Activated CD4-positive, alpha-beta T cell treated with anti-CD3 and anti-CD28 coated beads, Interleukin-2, amount 50 U/mL, for 16 hours (primary cell): ENCODE results near the gene ZC3H10.

ENCODE experiments used
- DNase-seq: peaks from one replicate; pipeline ENCODE4 v3.0.0-alpha.2; 2020

The ZC3H10 gene

DNA sequence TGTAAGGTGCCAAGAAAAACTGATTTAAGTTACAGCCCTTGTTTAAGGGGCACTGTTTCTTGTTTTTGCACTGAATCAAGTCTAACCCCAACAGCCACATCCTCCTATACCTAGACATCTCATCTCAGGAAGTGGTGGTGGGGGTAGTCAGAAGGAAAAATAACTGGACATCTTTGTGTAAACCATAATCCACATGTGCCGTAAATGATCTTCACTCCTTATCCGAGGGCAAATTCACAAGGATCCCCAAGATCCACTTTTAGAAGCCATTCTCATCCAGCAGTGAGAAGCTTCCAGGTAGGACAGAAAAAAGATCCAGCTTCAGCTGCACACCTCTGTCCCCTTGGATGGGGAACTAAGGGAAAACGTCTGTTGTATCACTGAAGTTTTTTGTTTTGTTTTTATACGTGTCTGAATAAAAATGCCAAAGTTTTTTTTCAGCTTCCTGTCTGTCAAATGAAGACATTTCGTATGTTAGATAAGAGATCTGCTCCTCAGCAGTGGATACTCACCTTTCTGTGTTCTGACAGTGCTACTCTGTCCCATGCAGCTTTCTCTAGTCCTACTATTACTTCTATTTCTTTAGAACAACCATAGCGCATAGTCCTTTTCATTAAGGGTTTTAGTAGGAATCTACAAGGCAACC is 14.9 kb upstream of the ZC3H10 start:
- peak; percentile 76 for DNase-seq

DNA sequence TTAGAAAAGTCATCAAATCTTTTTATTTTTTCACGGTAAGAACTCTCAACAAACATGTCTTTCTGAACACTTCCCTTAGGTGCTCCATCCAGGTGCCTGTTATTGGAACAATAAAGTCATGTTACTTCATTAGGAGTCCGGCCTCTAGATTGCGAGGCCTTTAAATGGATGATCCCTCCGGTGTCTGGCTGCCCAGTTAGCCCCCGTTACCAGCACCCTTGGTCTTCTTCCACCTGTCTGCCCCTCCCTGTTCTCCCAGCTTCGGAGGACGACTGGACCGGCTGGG is 14.3 kb upstream of the ZC3H10 start:
- no peak for DNase-seq

DNA sequence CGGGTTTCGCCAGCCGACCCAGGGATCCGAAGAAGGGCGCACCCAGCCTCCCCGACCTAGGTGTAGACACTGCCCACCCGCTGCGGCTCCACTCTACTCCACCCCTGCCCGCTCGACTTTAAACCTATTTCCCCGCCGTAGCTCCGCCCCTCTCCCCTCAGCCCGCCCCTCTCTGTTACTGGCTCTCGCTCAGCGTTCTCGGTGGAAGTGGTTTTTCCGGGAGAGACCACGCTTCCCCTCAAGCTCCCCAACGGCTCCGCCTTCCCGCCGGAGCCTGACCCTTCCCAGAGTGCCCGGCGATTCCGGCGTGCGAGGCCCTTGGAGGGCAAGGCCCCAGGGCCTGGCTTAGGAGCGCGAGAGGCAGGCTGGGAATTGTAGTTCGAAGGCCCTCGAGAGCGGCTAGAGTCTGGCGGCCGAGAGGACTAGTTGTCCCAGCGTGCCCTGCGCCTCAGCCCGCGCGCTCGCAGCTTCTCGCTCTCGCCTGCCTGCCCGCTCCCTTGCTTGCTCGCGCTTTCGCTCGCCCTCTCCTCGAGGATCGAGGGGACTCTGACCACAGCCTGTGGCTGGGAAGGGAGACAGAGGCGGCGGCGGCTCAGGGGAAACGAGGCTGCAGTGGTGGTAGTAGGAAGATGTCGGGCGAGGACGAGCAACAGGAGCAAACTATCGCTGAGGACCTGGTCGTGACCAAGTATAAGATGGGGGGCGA is 13.8 kb upstream of the ZC3H10 start, which contains the start of gene PA2G4:
TSS of gene PA2G4 (plus strand) at position 451 of the 706 bp plus-strand sequence. CDS start at position 630, 179 bp downstream.
- DNase-seq = peak; percentile 100

- DNase-seq = peak; percentile 44
These were observed 13.1 kb upstream of the ZC3H10 start for GRCh38 chr12:56104815-56105608.

DNA sequence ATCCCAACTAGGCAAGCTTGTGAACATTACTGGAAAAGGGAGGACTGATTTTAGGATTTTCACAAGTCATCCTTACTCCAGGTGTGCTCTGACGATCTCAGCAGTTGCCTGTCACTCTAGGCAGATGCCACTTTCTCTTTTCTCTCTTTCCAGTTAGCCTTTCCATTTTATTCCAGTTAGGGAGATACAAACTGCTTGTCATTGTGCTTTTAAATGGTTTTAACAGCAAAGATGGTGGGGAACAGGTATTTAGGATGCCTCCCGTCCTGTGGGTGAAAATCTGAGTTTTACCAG is 12.5 kb upstream of the ZC3H10 start:
- DNase-seq = no peak

DNA sequence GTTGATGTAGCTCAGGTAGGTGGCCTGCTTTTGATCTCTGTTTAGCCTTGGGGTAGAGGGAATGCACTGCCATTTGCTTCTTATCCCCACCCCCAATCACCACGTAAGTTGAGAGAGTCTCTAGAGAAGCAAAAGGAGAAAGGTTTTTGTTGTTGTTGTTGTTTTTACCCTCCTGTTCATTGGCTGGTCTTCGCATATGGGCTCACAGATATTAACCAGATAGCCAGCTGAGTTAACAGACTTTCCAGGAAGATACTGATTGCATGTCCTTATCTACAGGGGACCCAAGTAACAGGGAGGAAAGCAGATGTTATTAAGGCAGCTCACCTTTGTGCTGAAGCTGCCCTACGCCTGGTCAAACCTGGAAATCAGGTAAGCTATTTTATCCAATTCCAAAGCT is 10.8 kb upstream of the ZC3H10 start:
- DNase-seq = no peak

DNA sequence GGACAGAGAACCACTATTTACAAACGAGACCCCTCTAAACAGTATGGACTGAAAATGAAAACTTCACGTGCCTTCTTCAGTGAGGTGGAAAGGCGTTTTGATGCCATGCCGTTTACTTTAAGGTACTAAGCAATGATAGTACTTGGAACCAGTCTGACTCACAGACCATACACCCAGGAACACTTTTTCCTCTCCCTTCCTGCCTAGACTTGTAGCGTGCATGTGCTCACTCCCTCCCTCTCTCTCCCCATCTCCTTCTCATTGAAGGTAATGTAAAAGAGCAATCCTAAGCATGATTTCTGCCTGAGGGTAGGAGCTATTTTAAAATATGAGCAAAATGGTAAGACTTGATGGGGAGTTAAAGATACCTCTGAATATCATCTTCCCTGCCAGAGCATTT is 7.5 kb upstream of the ZC3H10 start:
- no peak for DNase-seq

DNA sequence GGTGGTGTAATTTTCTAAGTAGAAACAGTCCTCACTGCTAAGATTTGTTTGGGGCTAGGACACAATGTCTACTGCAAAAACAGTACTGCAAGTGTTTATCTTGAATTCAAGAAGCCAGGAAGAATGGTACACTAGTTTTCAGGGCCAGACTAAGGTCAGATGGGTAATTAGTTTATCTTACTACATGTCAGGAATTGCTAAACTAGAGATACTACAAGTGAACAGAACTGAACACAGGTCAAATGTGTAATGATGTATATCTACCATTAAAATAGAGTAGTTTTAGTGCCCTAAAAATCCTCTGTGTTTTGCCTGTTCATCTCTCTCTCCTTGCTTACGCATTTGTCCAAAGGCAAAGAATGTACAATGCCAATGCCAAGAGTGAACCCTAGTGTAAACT is 4.0 kb upstream of the ZC3H10 start:
- DNase-seq = no peak

- DNase-seq = no peak
These were observed 2.7 kb upstream of the ZC3H10 start for GRCh38 chr12:56115329-56115728.

DNA sequence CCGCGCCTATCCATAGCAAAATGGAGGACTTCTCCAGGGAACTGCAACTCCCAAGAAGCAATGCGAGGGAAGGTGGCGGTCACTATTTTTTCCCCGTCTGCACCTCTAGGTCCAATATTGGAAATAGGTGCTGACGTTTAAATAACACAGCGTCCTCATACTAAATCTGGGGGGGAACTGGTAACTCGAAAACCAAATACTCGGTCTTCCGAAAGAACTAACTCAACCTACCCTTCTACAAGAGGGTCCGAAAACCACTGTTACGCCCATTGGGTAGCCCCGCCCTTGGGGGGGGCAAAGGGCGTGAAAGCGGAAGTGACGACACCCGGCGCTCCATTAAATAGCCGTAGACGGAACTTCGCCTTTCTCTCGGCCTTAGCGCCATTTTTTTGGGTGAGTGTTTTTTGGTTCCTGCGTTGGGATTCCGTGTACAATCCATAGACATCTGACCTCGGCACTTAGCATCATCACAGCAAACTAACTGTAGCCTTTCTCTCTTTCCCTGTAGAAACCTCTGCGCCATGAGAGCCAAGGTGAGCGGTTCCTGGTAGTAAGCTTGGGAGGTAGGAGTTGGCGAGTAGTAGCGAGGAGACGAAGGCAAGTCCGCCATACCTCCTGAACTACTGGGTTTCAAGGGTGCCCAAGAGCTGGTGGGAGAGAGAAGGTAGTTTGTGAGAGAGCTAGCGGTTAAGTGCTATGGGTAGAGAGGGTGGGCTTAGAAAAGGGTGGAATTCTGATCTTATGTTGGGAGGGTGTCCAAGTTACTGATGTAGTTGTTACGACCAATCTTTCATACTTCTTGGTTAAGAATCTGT is 1.6 kb upstream of the ZC3H10 start, which contains the start of gene RPL41:
TSS of gene RPL41 (plus strand) at position 367 of the 815 bp plus-strand sequence.
- DNase-seq = peak; percentile 95

DNA sequence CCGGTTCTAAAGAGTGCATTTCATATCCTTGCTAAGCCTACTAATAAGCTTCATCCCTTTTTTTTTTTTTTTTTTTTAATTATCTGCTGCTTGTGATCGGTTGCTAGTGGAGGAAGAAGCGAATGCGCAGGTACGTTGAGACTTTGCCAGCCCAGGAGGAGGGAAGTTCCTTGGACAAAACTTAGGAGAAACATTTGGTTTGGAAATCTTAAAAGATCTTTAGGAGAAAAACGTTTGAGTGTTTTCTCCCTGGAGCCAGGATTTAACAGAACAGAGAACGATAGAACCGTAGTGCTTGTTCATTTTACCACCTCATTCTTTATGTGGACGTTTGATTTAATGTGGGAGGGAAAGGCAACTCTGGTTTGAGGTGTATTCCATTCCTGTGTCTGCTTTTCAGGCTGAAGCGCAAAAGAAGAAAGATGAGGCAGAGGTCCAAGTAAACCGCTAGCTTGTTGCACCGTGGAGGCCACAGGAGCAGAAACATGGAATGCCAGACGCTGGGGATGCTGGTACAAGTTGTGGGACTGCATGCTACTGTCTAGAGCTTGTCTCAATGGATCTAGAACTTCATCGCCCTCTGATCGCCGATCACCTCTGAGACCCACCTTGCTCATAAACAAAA is 872 bp upstream of the ZC3H10 start:
- DNase-seq = peak; percentile 29

DNA sequence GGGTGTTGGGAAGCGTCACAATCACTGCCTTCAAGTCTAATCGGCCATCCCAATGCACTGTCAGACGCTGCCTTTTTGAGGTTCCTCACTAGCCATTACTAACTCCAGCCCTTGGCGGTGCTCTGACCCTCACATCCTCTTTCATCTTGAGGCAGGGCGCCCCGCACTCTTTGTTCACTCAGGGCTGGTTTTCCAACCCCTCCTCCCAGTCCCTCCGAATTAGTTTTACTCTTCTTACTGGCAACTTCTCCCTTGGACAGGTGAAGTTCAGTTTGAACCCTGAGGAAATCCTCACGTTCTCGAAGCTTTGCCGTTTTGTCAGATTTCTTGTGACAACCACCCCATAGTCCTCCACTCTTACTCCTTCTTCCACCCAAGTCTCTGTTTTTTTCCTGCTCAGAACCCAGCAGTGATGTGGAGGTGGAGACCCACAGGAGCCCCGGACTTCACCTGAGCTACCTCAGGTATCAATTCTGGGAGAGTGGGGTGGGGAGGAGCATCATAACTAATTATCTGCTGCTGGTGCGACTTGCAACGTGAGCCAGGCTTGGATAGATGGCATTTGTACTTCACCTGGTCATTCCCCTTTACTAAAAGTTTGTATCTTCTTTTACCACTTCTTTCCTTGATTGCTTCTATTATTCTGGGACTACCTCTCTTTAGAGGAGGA is 757 bp downstream of the ZC3H10 start:
- DNase-seq = no peak

DNA sequence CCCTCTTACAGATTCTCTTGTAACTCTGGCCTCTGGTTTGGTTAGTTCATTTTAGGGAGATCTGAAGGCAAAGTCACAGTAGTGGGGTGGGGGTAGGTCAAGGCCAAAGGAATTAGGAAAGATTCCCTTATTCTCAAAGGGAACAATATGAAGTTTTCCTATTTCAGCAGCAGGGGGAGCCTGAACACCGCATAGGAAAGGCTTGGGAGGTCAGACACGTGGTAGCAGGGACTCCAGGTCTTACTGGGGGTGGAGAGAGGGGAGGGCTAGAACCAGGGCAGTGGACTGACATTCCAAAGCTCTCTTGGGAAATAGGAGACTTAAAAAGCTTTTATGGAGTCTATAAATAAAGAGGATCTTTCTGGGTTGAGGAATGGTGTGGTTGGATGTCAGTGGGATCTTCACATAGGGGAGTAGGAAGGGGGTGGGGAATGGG is 1.3 kb downstream of the ZC3H10 start:
- DNase-seq = peak; percentile 75

DNA sequence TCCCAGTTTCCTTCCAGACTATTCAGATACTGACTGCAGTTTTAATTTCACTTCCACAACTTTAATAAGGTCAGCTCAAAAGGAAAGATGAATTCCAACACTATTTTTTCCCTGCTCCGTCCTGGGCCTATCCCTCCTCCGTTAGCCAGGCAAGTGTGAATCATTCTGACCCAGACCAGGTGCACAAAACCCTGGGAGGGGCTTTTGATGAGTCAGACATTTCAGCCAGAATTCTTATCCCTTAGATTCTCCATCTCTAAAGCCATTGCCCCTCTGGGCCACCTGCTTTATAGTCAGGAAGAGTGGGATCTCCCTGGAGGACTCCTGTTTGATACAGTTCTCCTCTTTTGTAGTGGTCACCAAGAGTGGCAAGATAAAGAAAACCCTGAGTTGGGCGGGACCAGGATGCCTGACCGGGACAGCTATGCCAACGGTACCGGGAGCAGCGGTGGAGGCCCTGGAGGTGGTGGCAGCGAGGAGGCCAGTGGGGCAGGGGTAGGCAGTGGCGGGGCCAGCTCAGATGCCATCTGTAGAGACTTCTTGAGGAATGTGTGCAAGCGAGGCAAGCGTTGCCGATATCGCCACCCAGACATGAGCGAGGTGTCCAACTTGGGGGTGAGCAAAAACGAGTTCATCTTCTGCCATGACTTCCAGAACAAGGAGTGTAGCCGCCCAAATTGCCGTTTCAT is 2.2 kb downstream of the ZC3H10 start:
- no peak for DNase-seq

GRCh38 chr12:56121204-56121870 is 3.3 kb downstream of the ZC3H10 start:
- no peak for DNase-seq

DNA sequence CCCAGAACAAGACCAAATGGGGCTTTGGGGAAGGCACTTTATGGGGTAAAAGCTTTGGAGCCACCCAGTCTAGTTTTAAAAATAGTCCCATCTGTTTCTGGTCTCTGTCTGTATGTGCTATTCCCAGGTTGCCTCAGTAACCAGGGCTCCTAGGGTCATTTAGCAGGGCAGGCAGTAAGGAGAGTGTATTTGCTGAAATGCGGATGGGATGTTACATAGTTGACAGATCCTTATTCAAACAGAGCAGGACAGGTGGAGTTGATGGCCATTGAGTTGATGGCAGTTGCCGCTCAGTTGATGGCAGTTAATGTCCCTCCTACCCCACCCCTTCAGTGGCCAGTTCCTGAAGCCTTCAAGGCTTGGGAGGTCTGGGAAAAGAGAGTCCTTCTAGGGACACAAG is 4.6 kb downstream of the ZC3H10 start:
- no peak for DNase-seq

- DNase-seq = no peak
These were observed 6.1 kb downstream of the ZC3H10 start for GRCh38 chr12:56124133-56124532.

DNA sequence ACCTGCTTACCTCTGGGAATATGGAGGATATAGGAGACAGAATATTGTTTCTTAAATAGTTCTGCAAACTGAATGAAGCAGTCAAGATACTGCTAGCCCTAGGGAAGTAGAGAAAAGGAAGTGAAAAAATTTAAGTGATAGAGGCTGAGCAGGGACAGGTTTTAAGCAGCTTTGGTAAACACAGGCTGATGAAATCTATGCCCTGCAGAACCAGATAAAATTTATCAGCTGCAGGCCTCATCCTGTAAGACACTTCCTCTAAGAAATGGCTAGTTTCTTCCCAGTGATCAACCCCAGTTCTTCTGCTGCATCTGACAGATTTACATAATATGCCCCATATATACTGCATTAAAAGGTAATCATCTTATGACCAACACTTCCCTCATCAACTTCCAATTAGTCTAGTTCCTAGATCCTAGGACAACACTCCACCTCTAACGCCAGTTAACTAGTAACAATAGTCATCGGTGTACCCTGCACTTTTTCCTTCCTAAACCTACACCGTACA is 8.7 kb downstream of the ZC3H10 start:
- no peak for DNase-seq

DNA sequence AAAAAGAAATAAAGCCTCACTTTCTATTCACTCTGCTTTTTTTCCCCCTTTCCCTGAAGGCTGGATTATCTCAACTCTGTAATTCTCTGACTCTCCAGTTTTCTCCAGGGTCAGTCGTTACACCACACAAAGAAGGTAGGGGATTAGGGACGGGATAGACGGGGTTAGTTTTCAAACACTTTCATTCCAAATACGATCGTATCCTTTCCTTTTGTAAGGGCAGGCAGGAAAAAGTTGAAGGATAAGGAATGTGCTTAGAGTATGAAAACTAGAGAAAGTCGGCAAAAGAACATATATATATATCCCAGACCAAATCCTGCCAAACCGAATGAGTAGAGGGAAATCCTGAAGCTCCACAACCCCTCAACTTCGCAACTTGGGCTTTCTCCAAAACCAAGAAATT is 9.4 kb downstream of the ZC3H10 start:
- DNase-seq = no peak

DNA sequence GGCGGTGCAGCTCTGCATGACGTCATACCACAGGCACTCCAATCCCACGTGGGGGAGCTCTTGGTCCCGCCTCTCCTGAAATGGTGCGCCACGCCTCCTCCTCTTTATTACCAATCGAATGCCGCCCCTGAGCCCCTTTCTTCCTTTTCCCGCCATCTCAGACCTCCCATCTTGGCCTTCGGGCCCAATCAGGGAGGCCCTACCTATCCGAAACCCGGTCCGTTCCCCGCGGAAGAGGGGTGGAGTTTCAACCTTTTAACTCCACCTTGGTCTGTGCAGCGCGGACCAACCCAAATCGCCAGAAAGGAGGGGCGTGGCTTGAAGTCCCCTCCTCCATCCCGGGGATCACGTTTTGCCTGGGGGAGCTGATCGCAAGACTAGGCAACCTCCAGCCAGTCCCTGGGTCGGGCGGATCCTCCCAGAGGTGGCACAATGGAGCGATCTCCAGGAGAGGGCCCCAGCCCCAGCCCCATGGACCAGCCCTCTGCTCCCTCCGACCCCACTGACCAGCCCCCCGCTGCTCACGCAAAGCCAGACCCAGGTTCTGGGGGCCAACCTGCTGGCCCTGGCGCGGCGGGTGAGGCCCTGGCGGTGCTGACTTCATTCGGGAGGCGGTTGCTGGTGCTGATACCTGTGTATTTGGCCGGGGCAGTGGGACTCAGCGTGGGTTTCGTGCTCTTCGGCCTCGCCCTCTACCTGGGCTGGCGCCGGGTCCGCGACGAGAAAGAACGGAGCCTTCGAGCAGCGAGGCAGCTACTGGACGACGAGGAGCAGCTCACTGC is 10.0 kb downstream of the ZC3H10 start, which contains the start of gene ESYT1:
TSS of gene ESYT1 (plus strand) at position 380 of the 782 bp plus-strand sequence. CDS start at position 433, 53 bp downstream.
- DNase-seq = peak; percentile 100
